ENCODE results near the gene TRIOBP. TPM values are rescaled to one million over a fixed set of nuclear protein-coding genes. Genes with fewer than 3 reads are reported as not detected.

The TRIOBP gene
- total and polyA plus RNA-seq, 2 of the 13 experiments (the other 11 are each of a cell fraction or from before 2014, with no cell fraction given) = 6.1 to 15.4 TPM

DNA sequence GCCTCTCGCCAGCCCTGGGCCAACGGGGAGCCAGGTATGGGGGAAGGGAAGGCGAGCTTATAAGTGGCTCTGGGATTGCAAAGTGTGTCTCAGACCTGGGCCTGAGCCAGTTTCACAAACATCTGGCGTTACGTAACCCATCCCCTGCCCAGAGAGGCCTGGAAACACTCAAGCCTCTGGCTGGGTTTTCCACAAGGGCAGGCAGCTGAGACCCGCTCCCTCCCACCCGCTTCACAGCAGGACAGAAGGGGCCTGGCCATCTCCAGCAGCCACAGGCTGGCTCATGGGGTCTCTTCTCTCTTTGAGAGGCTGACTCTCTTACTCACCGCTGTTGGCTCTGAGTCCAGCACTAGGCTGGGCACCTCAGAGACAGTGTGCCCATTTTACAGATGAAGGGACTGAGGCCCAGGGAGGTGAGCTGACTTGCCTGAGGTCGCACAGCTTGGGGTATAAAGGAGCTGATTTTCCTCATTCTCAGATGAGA lies 44.5 kb downstream of the TRIOBP start (continued):
- TF ChIP-seq KDM1A (CRISPR knock-in tag; IDR thresholded peaks at IDR 0.05) (peak; percentile 91), RORA (CRISPR knock-in tag; IDR thresholded peaks at IDR 0.05) (no peak), HNRNPUL1 (IDR thresholded peaks at IDR 0.05; ENCODE audit: low read depth, low read length) (no peak), HNRNPLL (IDR thresholded peaks at IDR 0.05; ENCODE audit: low read depth, low read length, poor library complexity, severe bottlenecking) (no peak), ZNF281 (CRISPR knock-in tag; IDR thresholded peaks at IDR 0.05; ENCODE audit: borderline replicate concordance) (peak; percentile 78; the same call in 1 of the 2 replicates), ZNF605 (CRISPR knock-in tag; IDR thresholded peaks at IDR 0.05) (0 out of 2 replicates have a peak, but pooled peaks have one; percentile 23), ZNF616 (CRISPR knock-in tag; IDR thresholded peaks at IDR 0.05; ENCODE audit: low read depth) (no peak), XRCC5 (optimal IDR thresholded peaks at IDR 0.05; ENCODE audit: low read length) (peak; percentile 63), IRX3 (CRISPR knock-in tag; IDR thresholded peaks at IDR 0.05; ENCODE audit: borderline replicate concordance, low read depth) (no peak), SOX6 (IDR thresholded peaks at IDR 0.05) (no peak), SOX6 (CRISPR knock-in tag; IDR thresholded peaks at IDR 0.05) (peak; percentile 26; the same call in 1 of the 2 replicates), ZGPAT (CRISPR knock-in tag; IDR thresholded peaks at IDR 0.05) (no peak), ZNF34 (CRISPR knock-in tag; IDR thresholded peaks at IDR 0.05; ENCODE audit: borderline replicate concordance) (no peak), ZNF180 (CRISPR knock-in tag; IDR thresholded peaks at IDR 0.05; ENCODE audit: borderline replicate concordance, low read depth) (no peak), SALL2 (CRISPR knock-in tag; IDR thresholded peaks at IDR 0.05) (no peak; the same call in 1 of the 2 replicates), DZIP1 (CRISPR knock-in tag; IDR thresholded peaks at IDR 0.05) (no peak), ZMYM3 (CRISPR knock-in tag; IDR thresholded peaks at IDR 0.05) (peak; percentile 90), ZNF609 (CRISPR knock-in tag; IDR thresholded peaks at IDR 0.05; ENCODE audit: borderline replicate concordance) (no peak), RARA (CRISPR knock-in tag; IDR thresholded peaks at IDR 0.05) (0 out of 2 replicates have a peak, but pooled peaks have one; percentile 21)
